Motor neuron (in vitro differentiated cells): ENCODE data around the gene MYBPH. TPM values are rescaled to one million over a fixed set of nuclear protein-coding genes. Genes with fewer than 3 reads are reported as not detected.

Source experiments
- ATAC-seq, 8 experiments: fragments of 200-7000 bp; cut with Tn5 transposase; replicated peaks in 6 of 8; 2 replicates each; pipeline ENCODE4 v1.8.0; 2021; ENCODE audit warnings: mild to moderate bottlenecking in 8 of 8, moderate library complexity in 8 of 8
- H3K27ac ChIP-seq, 2 donors: fragments of 250-450 bp; sonication (Bioruptor Pico); 2 replicates each; pipeline ENCODE4 v1.9.0; 2021; ENCODE audit warnings: antibody characterized with exemption in 2 of 2, mild to moderate bottlenecking in 2 of 2, moderate library complexity in 1 of 2
- H3K4me1 ChIP-seq, 2 donors: fragments of 250-450 bp; sonication (Bioruptor Pico); replicated peaks in 1 of 2; 2 replicates each; pipeline ENCODE4 v1.6.1; 2021; ENCODE audit warnings: antibody characterized with exemption in 2 of 2, mild to moderate bottlenecking in 2 of 2, moderate library complexity in 1 of 2
- H3K4me3 ChIP-seq, 5 donors: fragments of 250-450 bp; sonication (Bioruptor Pico); 2 replicates each; pipeline ENCODE4 v1.9.0; 2021; ENCODE audit warnings: antibody characterized with exemption in 5 of 5, mild to moderate bottlenecking in 5 of 5, moderate library complexity in 4 of 5
- WGBS, 10 experiments: fragments of 450-650 bp; shearing (Covaris generic); methylation state at CpG; one replicate each; pipeline ENCODE4 v1.0.0; 2022; 5-methylcytosine and 5-hydroxymethylcytosine counted together
- in situ Hi-C, 9 experiments: fragments of 400-800 bp; cut with MboI; loops; one replicate each; pipeline ENCODE4 v1.15.0; 2021; ENCODE audit warnings: low sequenced_read_pairs in 9 of 9, low pct_unique_long_range_greater_than_20kb in 2 of 9; ENCODE audit not compliant: unreplicated experiment in 9 of 9
- total RNA-seq, 8 experiments: library from RNA; unstranded; fragments of 300-600 nt; gene quantifications; 2 replicates each; pipeline versions ENCODE4 v1.2.3 to v1.2.4, GENCODE V29; 2022

MYBPH gene
- total RNA-seq, 8 experiments from 2014 or later = 0.09 to 0.24 (median 0.15) TPM; not detected in 3

- Histone ChIP-seq H3K27ac (no peak overlapping the region), H3K4me1 (peaks cover 18 to 28% of the 10 kb centered on the region in 2 donors), H3K4me3 (no peak overlapping the region)
- 70 to 87% (median 80%) methylated on average over 1 to 6 of the region's 9 CpGs; no CpG with 5 or more reads in 6 of the 10 experiments for WGBS, 10 experiments
- no peak for ATAC-seq
- in situ Hi-C loops = no loop called here
Measured at GRCh38 chr1:203175827-203176241, 208 bp upstream of the MYBPH start.

GRCh38 chr1:203174324-203174985 is 1.2 kb downstream of the MYBPH start:
- Histone ChIP-seq H3K27ac (no peak overlapping the region), H3K4me3 (no peak overlapping the region), H3K4me1 (peaks cover 18 to 28% of the 10 kb centered on the region in 2 donors)
- 87 to 100% (median 92%) methylated on average over 2 to 11 of the region's 12 CpGs; no CpG with 5 or more reads in 3 of the 10 experiments for WGBS, 10 experiments
- ATAC-seq = no peak
- in situ Hi-C loops = no loop called here

GRCh38 chr1:203173566-203173965 is 2.1 kb downstream of the MYBPH start:
- ATAC-seq = peak; percentile 27 to 75 (median 63)
- Histone ChIP-seq H3K27ac (no peak overlapping the region), H3K4me1 (peaks cover 18 to 28% of the 10 kb centered on the region in 2 donors), H3K4me3 (no peak overlapping the region)
- in situ Hi-C loops = no loop called here
- 3 to 86% (median 48%) methylated on average over 1 to 4 of the region's 5 CpGs; no CpG with 5 or more reads in 3 of the 10 experiments for WGBS, 10 experiments

- in situ Hi-C loops = no loop called here
- ATAC-seq = peak in 1 of 8 experiments; percentile 3
- Histone ChIP-seq H3K4me3 (no peak overlapping the region), H3K4me1 (peaks cover 13 to 25% of the 10 kb centered on the region in 2 donors), H3K27ac (no peak overlapping the region)
- WGBS, 10 experiments = no CpG with 5 or more reads among the region's 2 CpGs
Measured at GRCh38 chr1:203173011-203173555, 2.5 kb downstream of the MYBPH start.

- in situ Hi-C loops = no loop called here
- ATAC-seq = peak in 6 of 8 experiments; percentile 15 to 85 (median 38)
Measured at GRCh38 chr1:203172184-203173010, 3.2 kb downstream of the MYBPH start.

GRCh38 chr1:203171341-203172183 is 4.1 kb downstream of the MYBPH start:
- Histone ChIP-seq H3K27ac (no peak overlapping the region), H3K4me1 (peaks cover 9 to 27% of the 10 kb centered on the region in 2 donors), H3K4me3 (no peak overlapping the region)
- in situ Hi-C loops = no loop called here
- no peak for ATAC-seq
- 94 to 99% (median 98%) methylated on average over 4 to 12 of the region's 22 CpGs; no CpG with 5 or more reads in 4 of the 10 experiments for WGBS, 10 experiments

More at GRCh38 chr1:203172184-203173010, 3.2 kb downstream of the MYBPH start:
- WGBS, 10 experiments = 57 to 75% (median 61%) methylated on average over 1 to 7 of the region's 8 CpGs; no CpG with 5 or more reads in 4 of the 10 experiments
- Histone ChIP-seq H3K27ac (no peak overlapping the region), H3K4me1 (peaks cover 9 to 24% of the 10 kb centered on the region in 2 donors), H3K4me3 (no peak overlapping the region)

GRCh38 chr1:203170625-203171330 is 4.8 kb downstream of the MYBPH start:
- Histone ChIP-seq H3K4me1 (peaks cover 9 to 26% of the 10 kb centered on the region in 2 donors), H3K27ac (no peak overlapping the region), H3K4me3 (no peak overlapping the region)
- no peak for ATAC-seq
- in situ Hi-C loops = no loop called here
- 60 to 94% (median 76%) methylated on average over 1 to 7 of the region's 8 CpGs; no CpG with 5 or more reads in 4 of the 10 experiments for WGBS, 10 experiments

- in situ Hi-C loops = no loop called here
- Histone ChIP-seq H3K4me3 (no peak overlapping the region), H3K4me1 (peaks cover 9 to 19% of the 10 kb centered on the region in 2 donors), H3K27ac (no peak overlapping the region)
- WGBS, 10 experiments = 71 to 100% (median 92%) methylated on average over 4 to 12 of the region's 21 CpGs; no CpG with 5 or more reads in 2 of the 10 experiments
- ATAC-seq = no peak
Measured at GRCh38 chr1:203169770-203170520, 5.7 kb downstream of the MYBPH start.

- no peak overlapping the region for H3K27ac ChIP-seq
- H3K4me3 ChIP-seq = no peak overlapping the region
- no peak for ATAC-seq
- in situ Hi-C loops = no loop called here
- 93 to 100% (median 99%) methylated on average over 1 to 6 of the region's 9 CpGs; no CpG with 5 or more reads in 6 of the 10 experiments for WGBS, 10 experiments
- peaks cover 9 to 19% of the 10 kb centered on the region in 2 donors for H3K4me1 ChIP-seq
Measured at GRCh38 chr1:203168991-203169390, 6.6 kb downstream of the MYBPH start.

GRCh38 chr1:203168256-203168786 is 7.3 kb downstream of the MYBPH start:
- in situ Hi-C loops = no loop called here
- Histone ChIP-seq H3K4me3 (no peak overlapping the region), H3K27ac (no peak overlapping the region), H3K4me1 (peaks cover 9 to 14% of the 10 kb centered on the region in 2 donors)
- WGBS, 10 experiments = 80 to 100% (median 92%) methylated on average over 1 to 12 of the region's 12 CpGs; no CpG with 5 or more reads in 2 of the 10 experiments
- ATAC-seq = no peak

GRCh38 chr1:203167913-203168200 is 7.8 kb downstream of the MYBPH start:
- 60 to 91% (median 82%) methylated on average over 1 to 4 of the region's 5 CpGs; no CpG with 5 or more reads in 6 of the 10 experiments for WGBS, 10 experiments

More at GRCh38 chr1:203167913-203168200, 7.8 kb downstream of the MYBPH start:
- H3K4me3 ChIP-seq = no peak overlapping the region
- no peak overlapping the region for H3K27ac ChIP-seq
- no peak for ATAC-seq
- in situ Hi-C loops = no loop called here
- H3K4me1 ChIP-seq = peaks cover 9 to 14% of the 10 kb centered on the region in 2 donors
